SK-N-SH (cell line): ENCODE measurements around the gene FAM47E.

Source experiments
- EP300 ChIP-seq, 2 experiments: IDR thresholded peaks; 2 replicates each; pipeline versions ENCODE4 v1.4.0 to v1.6.1; 2012; ENCODE audit warnings: borderline replicate concordance in 1 of 2, low read depth in 1 of 2, low read length in 1 of 2
- FOXJ3 ChIP-seq: sonication (generic); formaldehyde crosslinking; IDR thresholded peaks from 2 replicates; pipeline ENCODE4 v1.5.1; 2020; ENCODE audit warnings: mild to moderate bottlenecking, missing genetic modification reagents
- FOXM1 ChIP-seq: IDR thresholded peaks from 2 replicates; pipeline ENCODE4 v1.4.0; 2012; ENCODE audit warnings: low read depth, mild to moderate bottlenecking
- GABPA ChIP-seq: IDR thresholded peaks from 2 replicates; pipeline ENCODE4 v1.4.0; 2012; ENCODE audit warnings: low read depth, mild to moderate bottlenecking
- JUND ChIP-seq: IDR thresholded peaks from 2 replicates; pipeline ENCODE4 v1.4.0; 2012
- POLR2AphosphoS5 ChIP-seq: IDR thresholded peaks from 2 replicates; pipeline ENCODE4 v1.6.1; 2012; ENCODE audit warnings: low read depth, low read length
- RAD21 ChIP-seq: IDR thresholded peaks from 2 replicates; pipeline ENCODE4 v1.6.1; 2012; ENCODE audit warnings: mild to moderate bottlenecking, low read length
- TF ChIP-seq, protein P1 (sequence below): fragments of 200-600 bp; sonication (generic); IDR thresholded peaks from 2 replicates; pipeline ENCODE4 v1.6.1; 2017; ENCODE audit warnings: antibody characterized with exemption, mild to moderate bottlenecking, moderate library complexity
- TF ChIP-seq, protein P2 (sequence below): fragments of 150-350 bp; IDR thresholded peaks from 2 replicates; pipeline ENCODE4 v1.6.1; 2017; ENCODE audit warnings: antibody characterized with exemption, low read length, low read depth, borderline replicate concordance

DNA sequence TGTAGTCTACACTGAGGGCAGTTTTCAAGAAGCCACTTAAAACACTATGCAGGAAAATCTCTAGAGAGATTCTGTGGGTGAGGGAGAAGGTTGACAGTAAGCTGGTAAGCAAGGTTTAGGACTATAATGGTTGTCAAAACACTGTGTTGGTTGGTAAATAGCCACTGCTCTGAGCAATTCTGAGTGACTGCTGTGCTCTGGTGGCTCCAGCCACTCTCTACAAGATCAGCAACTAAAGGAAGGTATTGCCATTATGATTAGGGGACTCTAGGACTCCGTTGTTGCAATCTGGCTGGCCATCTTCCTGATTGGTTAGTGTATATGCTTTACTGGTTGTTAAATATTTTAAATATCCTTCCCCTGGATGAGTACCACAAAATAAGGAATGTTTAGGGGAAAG, 5.5 kb upstream of the FAM47E start:
- TF ChIP-seq FOXM1 (no peak), JUND (no peak), EP300 (IDR thresholded peaks at IDR 0.05; ENCODE audit: borderline replicate concordance in 1 of 2, low read depth in 1 of 2, low read length in 1 of 2) (no peak), POLR2AphosphoS5 (no peak), GABPA (no peak), RAD21 (peak; percentile 19; the same call in 1 of the 2 replicates), FOXJ3 (CRISPR knock-in tag) (no peak)
- TF ChIP-seq, protein P1, sequence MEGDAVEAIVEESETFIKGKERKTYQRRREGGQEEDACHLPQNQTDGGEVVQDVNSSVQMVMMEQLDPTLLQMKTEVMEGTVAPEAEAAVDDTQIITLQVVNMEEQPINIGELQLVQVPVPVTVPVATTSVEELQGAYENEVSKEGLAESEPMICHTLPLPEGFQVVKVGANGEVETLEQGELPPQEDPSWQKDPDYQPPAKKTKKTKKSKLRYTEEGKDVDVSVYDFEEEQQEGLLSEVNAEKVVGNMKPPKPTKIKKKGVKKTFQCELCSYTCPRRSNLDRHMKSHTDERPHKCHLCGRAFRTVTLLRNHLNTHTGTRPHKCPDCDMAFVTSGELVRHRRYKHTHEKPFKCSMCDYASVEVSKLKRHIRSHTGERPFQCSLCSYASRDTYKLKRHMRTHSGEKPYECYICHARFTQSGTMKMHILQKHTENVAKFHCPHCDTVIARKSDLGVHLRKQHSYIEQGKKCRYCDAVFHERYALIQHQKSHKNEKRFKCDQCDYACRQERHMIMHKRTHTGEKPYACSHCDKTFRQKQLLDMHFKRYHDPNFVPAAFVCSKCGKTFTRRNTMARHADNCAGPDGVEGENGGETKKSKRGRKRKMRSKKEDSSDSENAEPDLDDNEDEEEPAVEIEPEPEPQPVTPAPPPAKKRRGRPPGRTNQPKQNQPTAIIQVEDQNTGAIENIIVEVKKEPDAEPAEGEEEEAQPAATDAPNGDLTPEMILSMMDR = no peak
- TF ChIP-seq, protein P2, sequence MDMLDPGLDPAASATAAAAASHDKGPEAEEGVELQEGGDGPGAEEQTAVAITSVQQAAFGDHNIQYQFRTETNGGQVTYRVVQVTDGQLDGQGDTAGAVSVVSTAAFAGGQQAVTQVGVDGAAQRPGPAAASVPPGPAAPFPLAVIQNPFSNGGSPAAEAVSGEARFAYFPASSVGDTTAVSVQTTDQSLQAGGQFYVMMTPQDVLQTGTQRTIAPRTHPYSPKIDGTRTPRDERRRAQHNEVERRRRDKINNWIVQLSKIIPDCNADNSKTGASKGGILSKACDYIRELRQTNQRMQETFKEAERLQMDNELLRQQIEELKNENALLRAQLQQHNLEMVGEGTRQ = no peak
